Measurements from ENCODE around the gene MLX. TPM values are rescaled to one million over a fixed set of nuclear protein-coding genes. Genes with fewer than 3 reads are reported as not detected.

Gene MLX
- total RNA-seq, 1 experiment from 2014 or later: 45.3 TPM

DNA sequence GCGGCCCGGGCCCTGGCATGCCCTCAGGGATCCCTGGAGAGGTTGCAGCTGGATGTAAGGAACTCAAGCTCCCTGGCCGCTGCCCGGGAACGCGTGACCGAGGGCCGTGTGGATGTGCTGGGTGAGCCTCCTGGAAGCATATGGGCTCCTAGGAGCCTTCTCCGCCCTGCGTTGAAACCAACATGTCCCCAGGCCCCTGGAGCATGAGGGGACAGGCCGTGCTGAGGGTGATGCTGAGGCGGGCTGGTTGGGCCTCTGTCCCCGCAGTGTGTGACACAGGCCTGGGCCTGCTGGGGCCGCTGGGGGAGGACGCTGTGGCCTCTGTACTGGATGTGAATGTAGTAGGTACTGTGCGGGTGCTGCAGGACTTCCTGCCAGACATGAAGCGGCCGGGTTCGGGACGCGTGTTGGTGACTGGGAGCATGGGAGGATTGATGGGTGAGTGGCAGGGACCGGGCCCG, 19.9 kb upstream of the MLX start:
- Histone ChIP-seq H3T11ph (ENCODE audit: low read length) (no peak overlapping the region), H2AK5ac (ENCODE audit: insufficient read length, low read length) (no peak overlapping the region), H3K9me3 (ENCODE audit: control insufficient read depth, low read depth, low read length) (no peaks in the 10 kb centered on the region), H3K27ac (ENCODE audit: insufficient read length, low read depth, low read length) (no peak overlapping the region), H4K91ac (ENCODE audit: insufficient read length, low read depth, low read length) (no peak overlapping the region), H2BK120ac (ENCODE audit: low read depth, low read length, poor library complexity, severe bottlenecking) (no peak overlapping the region), H3K79me2 (ENCODE audit: insufficient read depth, low read length) (no peaks in the 10 kb centered on the region), H3K56ac (ENCODE audit: insufficient read length, low read depth, low read length) (no peak overlapping the region), H2BK5ac (ENCODE audit: insufficient read length, low read length) (no peak overlapping the region), H3K9ac (ENCODE audit: extremely low read depth, insufficient read length, low read length) (no peak overlapping the region), H3K27me3 (ENCODE audit: insufficient read depth, low read length) (no peaks in the 10 kb centered on the region), H2BK15ac (ENCODE audit: low read depth, low read length) (no peak overlapping the region), H3K4ac (ENCODE audit: low read depth, low read length) (no peak overlapping the region), H3K4me2 (ENCODE audit: insufficient read depth, insufficient read length, low read length) (no peak overlapping the region), H3K18ac (ENCODE audit: insufficient read length, low read depth, low read length) (no peak overlapping the region), H3K14ac (ENCODE audit: insufficient read depth, low read length) (no peak overlapping the region), H2BK20ac (ENCODE audit: low read depth, low read length, poor library complexity, severe bottlenecking) (no peak overlapping the region), H2AFZ (ENCODE audit: low read length) (no peak overlapping the region), H3K23ac (ENCODE audit: insufficient read length, low read depth, low read length) (no peak overlapping the region), H4K20me1 (ENCODE audit: control insufficient read depth, insufficient read depth, insufficient read length) (no peaks in the 10 kb centered on the region), H3K79me1 (ENCODE audit: insufficient read depth, low read depth, low read length, poor library complexity, severe bottlenecking) (no peaks in the 10 kb centered on the region), H4K8ac (replicated peaks; ENCODE audit: insufficient read length, low read depth, low read length) (no peak overlapping the region), H3K23me2 (ENCODE audit: insufficient read length, low read depth, low read length, poor library complexity, severe bottlenecking) (peaks cover 13% of the 10 kb centered on the region), H2BK12ac (ENCODE audit: insufficient read length, low read depth, low read length) (no peak overlapping the region), H4K5ac (ENCODE audit: insufficient read length, low read depth, low read length) (no peak overlapping the region), H3K4me1 (ENCODE audit: insufficient read depth, low read length) (no peaks in the 10 kb centered on the region)
- no peaks in the 10 kb centered on the region for H3K9me3 Mint-ChIP-seq
- no peak for DNase-seq
- H3K4me1 Mint-ChIP-seq: peaks cover 4 to 15% of the 10 kb centered on the region in 2 experiments; a peak in 3 of 4 replicates
- H3K4me3 Mint-ChIP-seq: no peak overlapping the region; a peak in 2 of 5 replicates
- peaks cover 9% of the 10 kb centered on the region; the same call in 1 of the 2 replicates for H3K27me3 Mint-ChIP-seq (ENCODE audit: low read depth)
- WGBS (ENCODE audit: extremely low coverage, insufficient read length, low lambda C conversion rate): no CpG with 5 or more reads among the region's 23 CpGs
- H3K27ac Mint-ChIP-seq: no peak overlapping the region
- TF ChIP-seq, protein P1, sequence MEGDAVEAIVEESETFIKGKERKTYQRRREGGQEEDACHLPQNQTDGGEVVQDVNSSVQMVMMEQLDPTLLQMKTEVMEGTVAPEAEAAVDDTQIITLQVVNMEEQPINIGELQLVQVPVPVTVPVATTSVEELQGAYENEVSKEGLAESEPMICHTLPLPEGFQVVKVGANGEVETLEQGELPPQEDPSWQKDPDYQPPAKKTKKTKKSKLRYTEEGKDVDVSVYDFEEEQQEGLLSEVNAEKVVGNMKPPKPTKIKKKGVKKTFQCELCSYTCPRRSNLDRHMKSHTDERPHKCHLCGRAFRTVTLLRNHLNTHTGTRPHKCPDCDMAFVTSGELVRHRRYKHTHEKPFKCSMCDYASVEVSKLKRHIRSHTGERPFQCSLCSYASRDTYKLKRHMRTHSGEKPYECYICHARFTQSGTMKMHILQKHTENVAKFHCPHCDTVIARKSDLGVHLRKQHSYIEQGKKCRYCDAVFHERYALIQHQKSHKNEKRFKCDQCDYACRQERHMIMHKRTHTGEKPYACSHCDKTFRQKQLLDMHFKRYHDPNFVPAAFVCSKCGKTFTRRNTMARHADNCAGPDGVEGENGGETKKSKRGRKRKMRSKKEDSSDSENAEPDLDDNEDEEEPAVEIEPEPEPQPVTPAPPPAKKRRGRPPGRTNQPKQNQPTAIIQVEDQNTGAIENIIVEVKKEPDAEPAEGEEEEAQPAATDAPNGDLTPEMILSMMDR (conservative IDR thresholded peaks at IDR 0.05): no peak
- peaks cover 2 to 10% (median 5%) of the 10 kb centered on the region in 3 experiments; a peak in 4 of 7 replicates for H3K36me3 Mint-ChIP-seq (ENCODE audit: insufficient read depth in 1 of 3, low read depth in 3 of 3)
